Measurements from ENCODE around the gene MIDN. TPM values are rescaled to one million over a fixed set of nuclear protein-coding genes. Genes with fewer than 3 reads are reported as not detected.
A peak's percentile ranks its signal among the peaks of the same experiment; 100 is the strongest.

The MIDN gene
- polyA plus RNA-seq, 2 of the 4 experiments (the other 2 are of a cell fraction), result 9.1 to 31.4 TPM

DNA sequence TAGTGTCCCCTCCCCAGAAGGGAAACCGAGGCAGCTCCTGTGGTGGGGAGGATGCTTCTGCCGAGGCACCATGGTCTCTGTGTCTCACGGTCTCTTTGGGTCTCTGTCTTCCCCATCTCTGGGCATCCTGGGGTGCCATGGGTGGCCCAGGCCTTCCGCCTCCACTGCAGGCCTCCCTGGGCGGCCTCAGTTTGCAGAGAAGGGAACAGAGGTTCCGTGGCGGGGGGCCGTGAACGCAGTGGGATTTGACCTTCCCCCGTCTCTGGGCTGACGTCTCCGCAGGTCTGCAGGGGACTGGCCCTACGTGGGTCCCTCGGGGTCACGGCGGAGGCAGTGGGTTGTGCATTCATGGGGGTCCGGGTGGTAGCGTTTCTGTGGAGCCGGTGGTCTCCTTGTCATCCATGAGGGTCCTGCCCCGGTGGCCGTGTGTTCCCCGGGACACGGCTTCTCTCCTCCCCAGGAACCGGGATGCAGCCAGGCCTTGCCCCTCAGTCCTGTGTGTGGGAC is 41.9 kb downstream of the MIDN start:
- CTCF ChIA-PET, result interaction anchor here (1.2 to 2.1 kb wide), 3 partner anchors 11 to 155 kb away, joined by 3 to 12 read pairs (median 4); no protein-coding TSS in a partner anchor
- Histone ChIP-seq H3K9me3 (no peaks in the 10 kb centered on the region), H3K4me3 (no peak overlapping the region), H3K4me1 (peaks cover 19% of the 10 kb centered on the region), H3K27ac (no peak overlapping the region; a peak in 1 of 6 replicates), H3K4me2 (no peak overlapping the region)
- no peak for ATAC-seq
- no peak for DNase-seq (ENCODE audit: low read depth in 1 of 2, low spot score in 1 of 2)
- TF ChIP-seq, protein P1, sequence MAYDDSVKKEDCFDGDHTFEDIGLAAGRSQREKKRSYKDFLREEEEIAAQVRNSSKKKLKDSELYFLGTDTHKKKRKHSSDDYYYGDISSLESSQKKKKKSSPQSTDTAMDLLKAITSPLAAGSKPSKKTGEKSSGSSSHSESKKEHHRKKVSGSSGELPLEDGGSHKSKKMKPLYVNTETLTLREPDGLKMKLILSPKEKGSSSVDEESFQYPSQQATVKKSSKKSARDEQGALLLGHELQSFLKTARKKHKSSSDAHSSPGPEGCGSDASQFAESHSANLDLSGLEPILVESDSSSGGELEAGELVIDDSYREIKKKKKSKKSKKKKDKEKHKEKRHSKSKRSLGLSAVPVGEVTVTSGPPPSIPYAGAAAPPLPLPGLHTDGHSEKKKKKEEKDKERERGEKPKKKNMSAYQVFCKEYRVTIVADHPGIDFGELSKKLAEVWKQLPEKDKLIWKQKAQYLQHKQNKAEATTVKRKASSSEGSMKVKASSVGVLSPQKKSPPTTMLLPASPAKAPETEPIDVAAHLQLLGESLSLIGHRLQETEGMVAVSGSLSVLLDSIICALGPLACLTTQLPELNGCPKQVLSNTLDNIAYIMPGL (CRISPR knock-in tag; IDR thresholded peaks at IDR 0.05; ENCODE audit: borderline replicate concordance), result no peak
- POLR2A ChIA-PET, result interaction anchor here (1.2 kb wide), 1 partner anchor 15 kb away, joined by 4 read pairs; the partner anchor contains the start of gene FAM174C
- 80% methylated on average over 15 of the region's 24 CpGs for WGBS (ENCODE audit: missing lambda C conversion rate)
- no peak for FAIRE-seq

DNA sequence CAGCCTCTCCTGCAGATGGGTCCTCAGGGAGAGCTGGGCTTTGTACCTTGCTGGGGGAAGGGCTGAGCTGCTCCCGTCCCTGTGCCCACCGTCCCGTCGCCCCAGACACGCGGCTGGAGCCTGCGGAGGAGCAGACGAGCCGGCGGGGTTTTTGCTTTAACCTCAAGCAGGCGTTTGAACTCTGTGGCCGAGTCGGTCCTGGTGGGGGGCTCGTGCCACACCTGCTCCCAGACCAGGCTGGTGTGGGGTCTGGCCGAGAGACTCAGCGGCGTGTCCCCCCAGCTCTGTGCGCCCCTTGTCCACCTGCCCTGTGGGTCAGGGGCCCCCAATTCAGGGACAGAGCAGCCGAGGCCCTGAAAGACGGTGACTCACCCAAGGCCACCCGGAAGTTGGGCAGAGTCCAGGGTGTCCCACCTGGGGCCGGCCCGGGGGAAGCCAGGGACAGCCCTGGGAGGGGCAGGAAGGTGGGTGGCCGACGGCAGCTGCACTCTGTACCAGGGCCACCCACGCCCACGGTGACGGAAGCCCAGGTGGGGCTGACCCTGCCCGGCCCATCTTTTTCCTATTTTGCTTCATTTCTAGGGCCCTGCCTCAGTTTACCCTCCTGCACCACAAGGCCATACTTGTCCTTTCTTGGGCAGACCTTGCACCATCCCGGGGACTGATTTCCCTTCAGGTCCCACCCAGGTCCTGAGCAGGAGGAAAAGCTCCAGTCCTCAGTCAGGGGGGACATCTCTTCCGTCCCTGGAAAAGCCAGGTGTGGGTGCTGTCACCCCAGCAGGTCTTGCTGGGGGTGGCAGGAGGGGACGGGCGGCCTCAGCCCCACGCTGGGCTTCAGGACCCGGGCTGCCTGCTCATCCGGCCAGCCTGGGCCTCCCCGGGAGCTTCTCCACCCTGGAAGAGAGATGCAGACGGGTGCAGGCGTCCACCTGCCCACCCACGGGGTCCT is 42.6 kb downstream of the MIDN start:
- CTCF ChIA-PET, result interaction anchor here (0.6 to 2.1 kb wide), 3 partner anchors 11 to 155 kb away, joined by 3 to 12 read pairs (median 5); no protein-coding TSS in a partner anchor
- ATAC-seq (no peak), FAIRE-seq (no peak), DNase-seq (ENCODE audit: low read depth in 1 of 2, low spot score in 1 of 2) (no peak)
- H3K4me2 ChIP-seq, result peak overlapping the region; percentile 47; the same call in 2 of the 3 replicates
- no peaks in the 10 kb centered on the region for H3K9me3 ChIP-seq
- H3K27ac ChIP-seq, result peak overlapping the region in 1 of 2 experiments; percentile 46; a peak in 3 of 6 replicates
- peaks cover 23% of the 10 kb centered on the region for H3K4me1 ChIP-seq
- POLR2A ChIA-PET, result interaction anchor here (1.2 kb wide), 1 partner anchor 16 kb away, joined by 4 read pairs; the partner anchor contains the start of gene FAM174C
- WGBS (ENCODE audit: missing lambda C conversion rate), result 53% methylated on average over 19 of the region's 40 CpGs
- TF ChIP-seq KDM5A (IDR thresholded peaks at IDR 0.05) (no peak), RARB (CRISPR knock-in tag; IDR thresholded peaks at IDR 0.05) (no peak), KDM1A (IDR thresholded peaks at IDR 0.05; ENCODE audit: low read depth) (no peak), SMC3 (IDR thresholded peaks at IDR 0.05) (no peak), NR3C1 (IDR thresholded peaks at IDR 0.05) (no peak), POLR2A (IDR thresholded peaks at IDR 0.05; ENCODE audit: low read length) (no peak), EP300 (IDR thresholded peaks at IDR 0.05) (no peak), EHF (CRISPR knock-in tag; IDR thresholded peaks at IDR 0.05) (no peak), HOXB5 (CRISPR knock-in tag; IDR thresholded peaks at IDR 0.05) (no peak), CHD2 (IDR thresholded peaks at IDR 0.05; ENCODE audit: low read length, partially characterized antibody) (no peak), RCOR1 (IDR thresholded peaks at IDR 0.05; ENCODE audit: low read depth, low read length) (no peak), POLR2AphosphoS2 (conservative IDR thresholded peaks at IDR 0.05; ENCODE audit: low read length) (no peak), MYC (IDR thresholded peaks at IDR 0.05; ENCODE audit: borderline replicate concordance, low read length) (no peak), CEBPB (IDR thresholded peaks at IDR 0.05) (no peak), HEYL (CRISPR knock-in tag; IDR thresholded peaks at IDR 0.05) (no peak), SREBF2 (IDR thresholded peaks at IDR 0.05) (no peak), MAZ (IDR thresholded peaks at IDR 0.05; ENCODE audit: borderline replicate concordance, low read depth, low read length) (no peak), FOSB (CRISPR knock-in tag; IDR thresholded peaks at IDR 0.05) (no peak)
- TF ChIP-seq, protein P2, sequence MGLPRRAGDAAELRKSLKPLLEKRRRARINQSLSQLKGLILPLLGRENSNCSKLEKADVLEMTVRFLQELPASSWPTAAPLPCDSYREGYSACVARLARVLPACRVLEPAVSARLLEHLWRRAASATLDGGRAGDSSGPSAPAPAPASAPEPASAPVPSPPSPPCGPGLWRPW (IDR thresholded peaks at IDR 0.05), result no peak
- TF ChIP-seq, protein P3, sequence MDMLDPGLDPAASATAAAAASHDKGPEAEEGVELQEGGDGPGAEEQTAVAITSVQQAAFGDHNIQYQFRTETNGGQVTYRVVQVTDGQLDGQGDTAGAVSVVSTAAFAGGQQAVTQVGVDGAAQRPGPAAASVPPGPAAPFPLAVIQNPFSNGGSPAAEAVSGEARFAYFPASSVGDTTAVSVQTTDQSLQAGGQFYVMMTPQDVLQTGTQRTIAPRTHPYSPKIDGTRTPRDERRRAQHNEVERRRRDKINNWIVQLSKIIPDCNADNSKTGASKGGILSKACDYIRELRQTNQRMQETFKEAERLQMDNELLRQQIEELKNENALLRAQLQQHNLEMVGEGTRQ (IDR thresholded peaks at IDR 0.05), result no peak
- H3K4me3 ChIP-seq, result no peak overlapping the region

Data from A549 (cell line).